Motor neuron (in vitro differentiated cells): ENCODE results near the gene IGLON5. TPM values are rescaled to one million over a fixed set of nuclear protein-coding genes. Genes with fewer than 3 reads are reported as not detected.

ENCODE experiments used
- ATAC-seq, 8 experiments: fragments of 200-7000 bp; cut with Tn5 transposase; replicated peaks in 6 of 8; 2 replicates each; pipeline ENCODE4 v1.8.0; 2021; ENCODE audit warnings: mild to moderate bottlenecking in 8 of 8, moderate library complexity in 8 of 8
- H3K27ac ChIP-seq, 2 donors: fragments of 250-450 bp; sonication (Bioruptor Pico); 2 replicates each; pipeline ENCODE4 v1.9.0; 2021; ENCODE audit warnings: antibody characterized with exemption in 2 of 2, mild to moderate bottlenecking in 2 of 2, moderate library complexity in 1 of 2
- H3K4me1 ChIP-seq, 2 donors: fragments of 250-450 bp; sonication (Bioruptor Pico); replicated peaks in 1 of 2; 2 replicates each; pipeline ENCODE4 v1.6.1; 2021; ENCODE audit warnings: antibody characterized with exemption in 2 of 2, mild to moderate bottlenecking in 2 of 2, moderate library complexity in 1 of 2
- H3K4me3 ChIP-seq, 5 donors: fragments of 250-450 bp; sonication (Bioruptor Pico); 2 replicates each; pipeline ENCODE4 v1.9.0; 2021; ENCODE audit warnings: antibody characterized with exemption in 5 of 5, mild to moderate bottlenecking in 5 of 5, moderate library complexity in 4 of 5
- WGBS, 10 experiments: fragments of 450-650 bp; shearing (Covaris generic); methylation state at CpG; one replicate each; pipeline ENCODE4 v1.0.0; 2022; 5-methylcytosine and 5-hydroxymethylcytosine counted together
- in situ Hi-C, 9 experiments: fragments of 400-800 bp; cut with MboI; loops; one replicate each; pipeline ENCODE4 v1.15.0; 2021; ENCODE audit warnings: low sequenced_read_pairs in 9 of 9, low pct_unique_long_range_greater_than_20kb in 2 of 9; ENCODE audit not compliant: unreplicated experiment in 9 of 9
- total RNA-seq, 8 experiments: library from RNA; unstranded; fragments of 300-600 nt; gene quantifications; 2 replicates each; pipeline versions ENCODE4 v1.2.3 to v1.2.4, GENCODE V29; 2022

IGLON5 gene
- total RNA-seq, 8 experiments from 2014 or later: 0.20 to 13.0 (median 5.7) TPM

DNA sequence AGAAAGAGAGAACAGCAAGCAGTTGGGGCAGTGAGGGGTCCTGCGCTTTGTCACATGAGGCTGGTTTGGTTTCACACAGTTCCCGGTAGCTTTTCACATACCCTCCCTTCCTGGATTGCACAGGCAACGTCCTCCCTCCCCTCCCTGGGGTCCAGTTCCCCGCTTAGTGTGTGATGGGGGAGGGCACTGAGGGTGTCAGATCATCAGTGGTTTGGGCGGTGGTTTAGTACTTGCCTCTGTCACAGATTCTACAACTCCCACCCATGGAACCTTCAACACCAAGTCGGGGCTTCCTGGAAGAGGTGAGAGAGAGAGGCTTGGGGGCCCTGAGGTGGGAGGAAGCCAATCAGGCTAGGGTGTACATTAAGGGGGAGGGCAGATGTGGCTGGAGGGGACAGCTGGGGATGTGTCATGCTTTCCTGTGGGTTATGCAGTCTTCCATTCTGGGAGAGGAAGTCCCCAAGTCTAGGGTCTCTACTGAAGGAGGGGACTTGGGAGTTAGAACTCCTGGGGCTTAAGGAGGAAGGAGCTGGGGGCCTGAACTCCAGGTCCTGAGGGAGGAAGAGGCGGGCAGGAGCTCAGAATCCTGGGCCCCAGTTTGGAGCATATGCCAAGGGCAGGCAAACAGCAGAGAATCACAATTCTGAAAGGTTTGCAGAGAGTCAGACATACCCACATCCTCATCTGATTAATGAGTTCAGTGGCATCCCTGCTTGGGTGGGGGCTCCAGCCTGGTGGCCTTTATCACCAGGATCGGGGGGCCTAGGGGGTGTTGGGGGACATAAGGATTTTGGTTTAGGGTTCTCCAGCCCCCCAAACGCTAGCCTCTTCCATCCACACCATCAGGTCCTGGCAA is 61.4 kb downstream of the IGLON5 start, which contains the start of gene NKG7:
Gene NKG7, minus strand, starts transcription at position 6 of the 856 bp plus-strand sequence. CDS start 119 bp downstream, outside the sequence.
- Histone ChIP-seq H3K4me3 (no peak within 1 kb of the TSS), H3K4me1 (peaks cover 3 to 5% of the 10 kb centered on the region in 2 donors), H3K27ac (no peak within 1 kb of the TSS)
- 40 to 89% (median 80%) methylated on average over 1 to 3 of the region's 9 CpGs; no CpG with 5 or more reads in 5 of the 10 experiments for WGBS, 10 experiments
- no peak for ATAC-seq
- in situ Hi-C loops: no loop called here

DNA sequence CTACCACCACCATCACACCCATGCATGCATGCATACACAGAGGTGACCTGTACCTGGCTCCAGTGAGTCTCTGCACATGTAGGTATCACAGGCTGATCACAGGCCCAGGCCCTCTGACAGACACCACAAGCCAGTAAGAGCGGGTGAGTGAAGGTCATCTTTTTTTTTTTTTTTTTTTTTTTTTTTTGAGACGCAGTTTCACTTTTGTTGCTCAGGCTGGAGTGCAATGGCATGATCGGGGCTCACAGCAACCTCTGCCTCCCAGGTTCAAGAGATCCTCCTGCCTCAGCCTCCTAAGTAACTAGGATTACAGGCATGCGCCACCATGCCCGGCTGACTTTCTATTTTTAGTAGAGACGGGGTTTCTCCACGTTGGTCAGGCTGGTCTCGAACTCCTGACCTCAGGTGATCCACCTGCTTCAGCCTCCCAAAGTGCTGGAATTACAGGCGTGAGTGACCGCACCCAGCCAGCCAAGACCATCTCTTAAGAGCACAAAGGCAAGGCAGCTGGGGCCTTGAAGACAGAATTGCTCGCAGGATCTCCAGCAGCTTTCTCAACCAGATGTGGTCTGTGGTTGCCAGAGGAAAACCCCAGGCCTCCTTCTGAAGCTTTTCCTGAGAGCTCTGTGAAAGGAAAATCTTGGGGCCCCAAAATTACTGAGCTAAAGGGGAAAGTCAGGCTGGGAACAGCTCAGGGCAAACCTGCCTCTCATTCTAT is 64.2 kb downstream of the IGLON5 start:
- Histone ChIP-seq H3K4me3 (no peak overlapping the region), H3K27ac (no peak overlapping the region), H3K4me1 (no peaks in the 10 kb centered on the region)
- in situ Hi-C loops: no loop called here
- ATAC-seq: no peak
- WGBS, 10 experiments: 10 to 87% (median 68%) methylated on average over 1 to 5 of the region's 11 CpGs; no CpG with 5 or more reads in 4 of the 10 experiments

DNA sequence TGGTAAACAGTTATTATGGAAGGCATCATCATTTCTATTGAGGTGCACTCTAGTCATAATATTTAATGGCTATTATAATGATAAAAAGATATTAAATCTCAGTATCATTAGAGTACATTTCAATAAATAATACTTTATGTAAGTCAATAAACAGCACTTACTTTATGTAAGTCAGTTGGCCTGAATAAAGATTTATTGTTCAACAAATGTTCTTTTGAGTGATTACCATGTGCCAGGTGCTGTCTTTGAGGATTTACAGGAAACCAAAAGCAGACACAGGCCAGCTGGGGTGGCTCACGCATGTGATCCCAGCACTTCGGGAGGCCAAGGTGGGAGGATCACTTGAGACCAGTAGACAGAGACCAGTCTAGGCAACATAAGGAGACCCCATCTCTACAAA is 66.0 kb downstream of the IGLON5 start:
- ATAC-seq: no peak
- Histone ChIP-seq H3K4me3 (no peak overlapping the region), H3K4me1 (no peaks in the 10 kb centered on the region), H3K27ac (no peak overlapping the region)
- 50 to 96% (median 93%) methylated on average over 1 to 2 of the region's 2 CpGs; no CpG with 5 or more reads in 7 of the 10 experiments for WGBS, 10 experiments
- in situ Hi-C loops: no loop called here

DNA sequence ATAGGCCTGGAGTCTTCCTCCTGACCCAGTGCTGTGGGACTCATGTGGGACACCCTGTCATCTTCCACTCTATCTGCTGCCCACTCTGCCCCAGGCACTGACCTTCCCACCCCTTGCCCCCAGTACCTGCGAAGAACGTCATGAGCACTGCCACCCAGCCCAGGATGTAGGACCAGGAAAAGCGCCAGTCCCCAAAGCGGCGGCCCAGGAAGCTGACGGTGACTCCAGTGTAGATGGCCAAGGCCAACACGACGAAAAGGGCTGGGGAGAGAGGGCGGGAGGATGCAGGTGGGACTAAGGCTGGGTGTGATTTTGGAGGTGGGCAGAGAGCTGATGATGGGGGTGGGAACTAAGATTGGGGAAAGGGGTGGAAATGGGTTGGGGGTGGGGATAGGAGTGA is 68.9 kb downstream of the IGLON5 start:
- no CpG with 5 or more reads among the region's 9 CpGs for WGBS, 10 experiments
- ATAC-seq: no peak

More for the DNA sequence above, 68.9 kb downstream of the IGLON5 start:
- in situ Hi-C loops: no loop called here
- H3K27ac ChIP-seq: no peak overlapping the region
- no peak overlapping the region for H3K4me3 ChIP-seq
- no peaks in the 10 kb centered on the region for H3K4me1 ChIP-seq

Other genes with a start within 250 kb of the IGLON5 start
- gene KLK13, start 246.6 kb upstream of the IGLON5 start, total RNA-seq: 10 to 100 TPM in 1 of 8 experiments, 1 to 10 TPM in 1, under 1 TPM in 2, not detected in 4; 0.38 to 11.3 (median 1.5) TPM
- under 1 TPM in 5 of 8 experiments, not detected in 3; 0.16 to 0.85 (median 0.46) TPM for gene KLK14, start 228.8 kb upstream of the IGLON5 start, total RNA-seq
- 1 to 10 TPM; 1.7 to 4.0 (median 2.5) TPM for gene CTU1, start 203.2 kb upstream of the IGLON5 start, total RNA-seq
- gene SIGLEC9, start 186.7 kb upstream of the IGLON5 start, total RNA-seq: under 1 TPM in 3 of 8 experiments, not detected in 5; 0.09 to 0.33 (median 0.21) TPM
- gene SIGLEC7, start 169.3 kb upstream of the IGLON5 start, total RNA-seq: 1 to 10 TPM in 1 of 8 experiments, under 1 TPM in 2, not detected in 5; 0.20 to 1.2 (median 0.33) TPM
- gene CD33, start 86.6 kb upstream of the IGLON5 start, total RNA-seq: 10 to 100 TPM in 1 of 8 experiments, 1 to 10 TPM in 2, under 1 TPM in 3, not detected in 2; 0.09 to 26.1 (median 2.7) TPM
- gene SIGLECL1, start 60.6 kb upstream of the IGLON5 start, total RNA-seq: 1 to 10 TPM in 1 of 8 experiments, under 1 TPM in 1, not detected in 6; 0.20 to 1.1 TPM
- 1 to 10 TPM; 1.3 to 5.2 (median 2.2) TPM for gene VSIG10L, start 30.5 kb downstream of the IGLON5 start, total RNA-seq
- gene ETFB, start 54.7 kb downstream of the IGLON5 start, total RNA-seq: 100 to 1,000 TPM in 7 of 8 experiments, 10 to 100 TPM in 1; 64.7 to 217 (median 144) TPM
- 1 to 10 TPM in 7 of 8 experiments, under 1 TPM in 1; 0.36 to 4.1 (median 2.4) TPM for gene CLDND2, start 57.4 kb downstream of the IGLON5 start, total RNA-seq
- gene NKG7, start 61.0 kb downstream of the IGLON5 start, total RNA-seq: under 1 TPM in 1 of 8 experiments, not detected in 7; 0.27 TPM
- gene LIM2, start 76.3 kb downstream of the IGLON5 start, total RNA-seq: under 1 TPM in 1 of 8 experiments, not detected in 7; 0.38 TPM
- 1 to 10 TPM in 2 of 8 experiments, under 1 TPM in 4, not detected in 2; 0.14 to 1.2 (median 0.58) TPM for gene C19orf84, start 78.9 kb downstream of the IGLON5 start, total RNA-seq
- 1 to 10 TPM in 1 of 8 experiments, under 1 TPM in 5, not detected in 2; 0.05 to 1.2 (median 0.71) TPM for gene SIGLEC10, start 106.0 kb downstream of the IGLON5 start, total RNA-seq
- gene SIGLEC8, start 146.8 kb downstream of the IGLON5 start, total RNA-seq: under 1 TPM in 2 of 8 experiments, not detected in 6; 0.47 to 0.51 TPM
- gene CEACAM18, start 166.9 kb downstream of the IGLON5 start, total RNA-seq: not detected
- gene SIGLEC12, start 190.2 kb downstream of the IGLON5 start, total RNA-seq: under 1 TPM in 2 of 8 experiments, not detected in 6; 0.08 to 0.19 TPM
- not detected for gene SIGLEC6, start 220.0 kb downstream of the IGLON5 start, total RNA-seq